ENCODE measurements around the gene TCF4.

GRCh38 chr18:55179835-55180234, 408.2 kb downstream of the TCF4 start:
- TF ChIP-seq CTCF (conservative IDR thresholded peaks at IDR 0.05; ENCODE audit: low read length) (no peak), EZH2phosphoT487 (IDR thresholded peaks at IDR 0.05; ENCODE audit: borderline replicate concordance, low read depth, low read length) (no peak)

Data from OCI-LY7 (cell line).